ENCODE measurements around the gene BEND5.

BEND5 gene

GRCh38 chr1:48687282-48688045, 89.2 kb downstream of the BEND5 start:
- Histone ChIP-seq H3K4me3 (ENCODE audit: low read length) (no peak overlapping the region), H3K36me3 (ENCODE audit: control insufficient read depth, insufficient read depth, low read length) (no peaks in the 10 kb centered on the region), H3K4me1 (ENCODE audit: control insufficient read depth, insufficient read depth, low read length) (no peaks in the 10 kb centered on the region), H3K9me3 (ENCODE audit: control insufficient read depth, low read length) (no peaks in the 10 kb centered on the region), H3K9ac (ENCODE audit: low read length) (no peak overlapping the region), H3K27me3 (ENCODE audit: control insufficient read depth, insufficient read depth, low read length) (peaks cover 2% of the 10 kb centered on the region)

- Histone ChIP-seq H3K36me3 (ENCODE audit: control insufficient read depth, insufficient read depth, low read length) (no peaks in the 10 kb centered on the region), H3K9ac (ENCODE audit: low read length) (no peak overlapping the region), H3K9me3 (ENCODE audit: control insufficient read depth, low read length) (no peaks in the 10 kb centered on the region), H3K4me1 (ENCODE audit: control insufficient read depth, insufficient read depth, low read length) (no peaks in the 10 kb centered on the region), H3K4me3 (ENCODE audit: low read length) (no peak overlapping the region), H3K27me3 (ENCODE audit: control insufficient read depth, insufficient read depth, low read length) (no peaks in the 10 kb centered on the region)
Measured at GRCh38 chr1:48686159-48686558, 90.5 kb downstream of the BEND5 start.

- H3K4me3 ChIP-seq (ENCODE audit: low read length), result no peak overlapping the region
- H3K9me3 ChIP-seq (ENCODE audit: control insufficient read depth, low read length), result no peaks in the 10 kb centered on the region
- no peaks in the 10 kb centered on the region for H3K4me1 ChIP-seq (ENCODE audit: control insufficient read depth, insufficient read depth, low read length)
- no peaks in the 10 kb centered on the region for H3K36me3 ChIP-seq (ENCODE audit: control insufficient read depth, insufficient read depth, low read length)
- no peak overlapping the region for H3K9ac ChIP-seq (ENCODE audit: low read length)
- no peaks in the 10 kb centered on the region for H3K27me3 ChIP-seq (ENCODE audit: control insufficient read depth, insufficient read depth, low read length)
Measured at GRCh38 chr1:48684381-48684780, 92.3 kb downstream of the BEND5 start.

- Histone ChIP-seq H3K4me1 (ENCODE audit: control insufficient read depth, insufficient read depth, low read length) (no peaks in the 10 kb centered on the region), H3K36me3 (ENCODE audit: control insufficient read depth, insufficient read depth, low read length) (no peaks in the 10 kb centered on the region), H3K4me3 (ENCODE audit: low read length) (no peak overlapping the region), H3K9ac (ENCODE audit: low read length) (no peak overlapping the region), H3K27me3 (ENCODE audit: control insufficient read depth, insufficient read depth, low read length) (no peaks in the 10 kb centered on the region), H3K9me3 (ENCODE audit: control insufficient read depth, low read length) (no peaks in the 10 kb centered on the region)
Measured at GRCh38 chr1:48683839-48684238, 92.9 kb downstream of the BEND5 start.

GRCh38 chr1:48681476-48682305, 95.0 kb downstream of the BEND5 start:
- H3K9ac ChIP-seq (ENCODE audit: low read length), result no peak overlapping the region
- peaks cover 9% of the 10 kb centered on the region for H3K27me3 ChIP-seq (ENCODE audit: control insufficient read depth, insufficient read depth, low read length)
- H3K4me1 ChIP-seq (ENCODE audit: control insufficient read depth, insufficient read depth, low read length), result peaks cover 9% of the 10 kb centered on the region
- H3K36me3 ChIP-seq (ENCODE audit: control insufficient read depth, insufficient read depth, low read length), result no peaks in the 10 kb centered on the region
- H3K4me3 ChIP-seq (ENCODE audit: low read length), result no peak overlapping the region
- no peaks in the 10 kb centered on the region for H3K9me3 ChIP-seq (ENCODE audit: control insufficient read depth, low read length)

GRCh38 chr1:48680411-48681035, 96.2 kb downstream of the BEND5 start:
- Histone ChIP-seq H3K27me3 (ENCODE audit: control insufficient read depth, insufficient read depth, low read length) (peaks cover 9% of the 10 kb centered on the region), H3K36me3 (ENCODE audit: control insufficient read depth, insufficient read depth, low read length) (no peaks in the 10 kb centered on the region), H3K9me3 (ENCODE audit: control insufficient read depth, low read length) (no peaks in the 10 kb centered on the region), H3K4me1 (ENCODE audit: control insufficient read depth, insufficient read depth, low read length) (peaks cover 18% of the 10 kb centered on the region), H3K9ac (ENCODE audit: low read length) (no peak overlapping the region), H3K4me3 (ENCODE audit: low read length) (no peak overlapping the region)

- H3K9ac ChIP-seq (ENCODE audit: low read length), result no peak overlapping the region
- peaks cover 18% of the 10 kb centered on the region for H3K4me1 ChIP-seq (ENCODE audit: control insufficient read depth, insufficient read depth, low read length)
- peaks cover 9% of the 10 kb centered on the region for H3K27me3 ChIP-seq (ENCODE audit: control insufficient read depth, insufficient read depth, low read length)
- H3K9me3 ChIP-seq (ENCODE audit: control insufficient read depth, low read length), result no peaks in the 10 kb centered on the region
- no peak overlapping the region for H3K4me3 ChIP-seq (ENCODE audit: low read length)
- no peaks in the 10 kb centered on the region for H3K36me3 ChIP-seq (ENCODE audit: control insufficient read depth, insufficient read depth, low read length)
Measured at GRCh38 chr1:48679859-48680258, 96.8 kb downstream of the BEND5 start.

GRCh38 chr1:48678710-48679505, 97.8 kb downstream of the BEND5 start:
- no peaks in the 10 kb centered on the region for H3K9me3 ChIP-seq (ENCODE audit: control insufficient read depth, low read length)
- no peak overlapping the region for H3K9ac ChIP-seq (ENCODE audit: low read length)
- peaks cover 18% of the 10 kb centered on the region for H3K4me1 ChIP-seq (ENCODE audit: control insufficient read depth, insufficient read depth, low read length)
- H3K27me3 ChIP-seq (ENCODE audit: control insufficient read depth, insufficient read depth, low read length), result peaks cover 9% of the 10 kb centered on the region
- no peaks in the 10 kb centered on the region for H3K36me3 ChIP-seq (ENCODE audit: control insufficient read depth, insufficient read depth, low read length)
- H3K4me3 ChIP-seq (ENCODE audit: low read length), result no peak overlapping the region
